ENCODE data around the gene YPEL2. TPM values are rescaled to one million over a fixed set of nuclear protein-coding genes. Genes with fewer than 3 reads are reported as not detected.

The YPEL2 gene
- polyA plus RNA-seq, 1 donor (not counting 4 experiments of a cell fraction or from before 2014, with no cell fraction given), result 4.6 TPM

- no peak overlapping the region for H2AFZ ChIP-seq (ENCODE audit: control insufficient read depth, low read length)
- H3K4me1 ChIP-seq (ENCODE audit: control insufficient read depth, extremely low read depth, insufficient read depth, low read length), result no peaks in the 10 kb centered on the region
- TF ChIP-seq EZH2 (IDR thresholded peaks at IDR 0.05; ENCODE audit: low read length) (no peak), CTCF (optimal IDR thresholded peaks at IDR 0.05 in 1 of 3, IDR thresholded peaks at IDR 0.05 in 1 of 3, conservative IDR thresholded peaks at IDR 0.05 in 1 of 3; ENCODE audit: extremely low read depth in 1 of 3, insufficient read depth in 2 of 3, low read length in 3 of 3) (no peak)
- no peak overlapping the region for H3K9ac ChIP-seq (ENCODE audit: control insufficient read depth, extremely low read depth, insufficient read depth, low read length)
- H4K20me1 ChIP-seq (ENCODE audit: control insufficient read depth, extremely low read depth, insufficient read depth, low read length), result no peaks in the 10 kb centered on the region
- dilution Hi-C loops (cut with MboI; ENCODE audit: extremely low pct_ligation_motif_present, low sequenced_read_pairs), result no loop called here
- no peak overlapping the region for H3K4me3 ChIP-seq (ENCODE audit: control insufficient read depth in 2 of 3, extremely low read depth in 1 of 3, insufficient read depth in 2 of 3, low read depth in 1 of 3, low read length in 3 of 3)
- H3K4me2 ChIP-seq (ENCODE audit: control insufficient read depth, extremely low read depth, insufficient read depth, low read depth, low read length), result no peak overlapping the region
- H3K79me2 ChIP-seq (ENCODE audit: control insufficient read depth, insufficient read depth, low read length), result no peaks in the 10 kb centered on the region
- no peak overlapping the region for H3K27ac ChIP-seq (ENCODE audit: control insufficient read depth, insufficient read depth, low read length)
- H3K9me1 ChIP-seq (ENCODE audit: control insufficient read depth, extremely low read depth, insufficient read depth, low read length), result no peaks in the 10 kb centered on the region
- no peaks in the 10 kb centered on the region for H3K27me3 ChIP-seq (ENCODE audit: control insufficient read depth, extremely low read depth, insufficient read depth, low read length)
- H3K36me3 ChIP-seq (ENCODE audit: control insufficient read depth in 2 of 2, extremely low read depth in 1 of 2, insufficient read depth in 2 of 2, low read length in 2 of 2), result no peaks in the 10 kb centered on the region
- FAIRE-seq (no peak), DNase-seq (ENCODE audit: low read depth, low spot score) (no peak)
- H3K9me3 ChIP-seq (ENCODE audit: control insufficient read depth, low read depth, low read length), result no peaks in the 10 kb centered on the region
These were observed 84.7 kb downstream of the YPEL2 start for GRCh38 chr17:59416184-59416583.

- no peaks in the 10 kb centered on the region for H3K4me1 ChIP-seq (ENCODE audit: control insufficient read depth, extremely low read depth, insufficient read depth, low read length)
- TF ChIP-seq EZH2 (IDR thresholded peaks at IDR 0.05; ENCODE audit: low read length) (no peak), CTCF (optimal IDR thresholded peaks at IDR 0.05 in 1 of 3, IDR thresholded peaks at IDR 0.05 in 1 of 3, conservative IDR thresholded peaks at IDR 0.05 in 1 of 3; ENCODE audit: extremely low read depth in 1 of 3, insufficient read depth in 2 of 3, low read length in 3 of 3) (no peak)
- H4K20me1 ChIP-seq (ENCODE audit: control insufficient read depth, extremely low read depth, insufficient read depth, low read length), result no peaks in the 10 kb centered on the region
- no peak overlapping the region for H3K4me2 ChIP-seq (ENCODE audit: control insufficient read depth, extremely low read depth, insufficient read depth, low read depth, low read length)
- no peaks in the 10 kb centered on the region for H3K36me3 ChIP-seq (ENCODE audit: control insufficient read depth in 2 of 2, extremely low read depth in 1 of 2, insufficient read depth in 2 of 2, low read length in 2 of 2)
- no peaks in the 10 kb centered on the region for H3K9me3 ChIP-seq (ENCODE audit: control insufficient read depth, low read depth, low read length)
- no peak for DNase-seq (ENCODE audit: low read depth, low spot score)
- no peak overlapping the region for H3K4me3 ChIP-seq (ENCODE audit: control insufficient read depth in 2 of 3, extremely low read depth in 1 of 3, insufficient read depth in 2 of 3, low read depth in 1 of 3, low read length in 3 of 3)
- H3K27ac ChIP-seq (ENCODE audit: control insufficient read depth, insufficient read depth, low read length), result no peak overlapping the region
- no peak for FAIRE-seq
- no peaks in the 10 kb centered on the region for H3K79me2 ChIP-seq (ENCODE audit: control insufficient read depth, insufficient read depth, low read length)
- H2AFZ ChIP-seq (ENCODE audit: control insufficient read depth, low read length), result no peak overlapping the region
- no peaks in the 10 kb centered on the region for H3K9me1 ChIP-seq (ENCODE audit: control insufficient read depth, extremely low read depth, insufficient read depth, low read length)
- H3K9ac ChIP-seq (ENCODE audit: control insufficient read depth, extremely low read depth, insufficient read depth, low read length), result no peak overlapping the region
- dilution Hi-C loops (cut with MboI; ENCODE audit: extremely low pct_ligation_motif_present, low sequenced_read_pairs), result no loop called here
- H3K27me3 ChIP-seq (ENCODE audit: control insufficient read depth, extremely low read depth, insufficient read depth, low read length), result no peaks in the 10 kb centered on the region
These were observed 86.0 kb downstream of the YPEL2 start for GRCh38 chr17:59417452-59417851.

All from keratinocyte (primary cell).